Bone marrow (tissue), 2 donors: Measurements from ENCODE around the gene ZFAND2B.

Experiments used
- DNase-seq, 2 donors: peaks; one replicate each; lab custom pipeline; 2025; lab: John Stamatoyannopoulos, UW

Gene ZFAND2B

GRCh38 chr2:219220652-219221402, 14.2 kb downstream of the ZFAND2B start:
- DNase-seq, result no peak

- DNase-seq, result no peak
Measured at GRCh38 chr2:219221957-219222518, 15.5 kb downstream of the ZFAND2B start.

- DNase-seq, result no peak
Measured at GRCh38 chr2:219223831-219224610, 17.4 kb downstream of the ZFAND2B start.

GRCh38 chr2:219225350-219225749, 18.8 kb downstream of the ZFAND2B start:
- DNase-seq, result no peak

- no peak for DNase-seq
Measured at GRCh38 chr2:219228041-219228910, 21.7 kb downstream of the ZFAND2B start.

- DNase-seq, result no peak
Measured at GRCh38 chr2:219228911-219229304, 22.3 kb downstream of the ZFAND2B start.

- DNase-seq, result peak; percentile 82 to 98
Measured at GRCh38 chr2:219229305-219230058, 22.9 kb downstream of the ZFAND2B start, which contains the start of the genes ANKZF1 and ATG9A. ANKZF1 (plus strand) TSS chr2:219229806; CDS start chr2:219230258, 452 bp downstream. ATG9A (minus strand) TSS chr2:219229636; CDS start chr2:219228024, 1,612 bp downstream.

GRCh38 chr2:219230059-219230540, 23.5 kb downstream of the ZFAND2B start:
- no peak for DNase-seq

GRCh38 chr2:219234331-219234730, 27.7 kb downstream of the ZFAND2B start:
- no peak for DNase-seq

- no peak for DNase-seq
Measured at GRCh38 chr2:219243291-219243761, 36.7 kb downstream of the ZFAND2B start.

GRCh38 chr2:219244789-219245147, 38.2 kb downstream of the ZFAND2B start:
- no peak for DNase-seq

GRCh38 chr2:219245148-219245898, 38.7 kb downstream of the ZFAND2B start, which contains the start of the genes GLB1L and STK16:
GLB1L (minus strand) TSS chr2:219245444; CDS start chr2:219243573, 1,871 bp downstream.
STK16 (plus strand) TSS chr2:219245479; CDS start chr2:219246000, 521 bp downstream.
- DNase-seq, result peak; percentile 68 to 91

GRCh38 chr2:219245899-219246230, 39.3 kb downstream of the ZFAND2B start:
- no peak for DNase-seq

- no peak for DNase-seq
Measured at GRCh38 chr2:219246559-219246958, 40.0 kb downstream of the ZFAND2B start.

GRCh38 chr2:219247678-219248642, 41.4 kb downstream of the ZFAND2B start:
- no peak for DNase-seq

- no peak for DNase-seq
Measured at GRCh38 chr2:219248845-219249202, 42.2 kb downstream of the ZFAND2B start.

GRCh38 chr2:219249203-219249980, 42.8 kb downstream of the ZFAND2B start:
- DNase-seq, result peak in 1 of 2 donors; percentile 54
